Measurements from ENCODE around the gene SCMH1.

Gene SCMH1

DNA sequence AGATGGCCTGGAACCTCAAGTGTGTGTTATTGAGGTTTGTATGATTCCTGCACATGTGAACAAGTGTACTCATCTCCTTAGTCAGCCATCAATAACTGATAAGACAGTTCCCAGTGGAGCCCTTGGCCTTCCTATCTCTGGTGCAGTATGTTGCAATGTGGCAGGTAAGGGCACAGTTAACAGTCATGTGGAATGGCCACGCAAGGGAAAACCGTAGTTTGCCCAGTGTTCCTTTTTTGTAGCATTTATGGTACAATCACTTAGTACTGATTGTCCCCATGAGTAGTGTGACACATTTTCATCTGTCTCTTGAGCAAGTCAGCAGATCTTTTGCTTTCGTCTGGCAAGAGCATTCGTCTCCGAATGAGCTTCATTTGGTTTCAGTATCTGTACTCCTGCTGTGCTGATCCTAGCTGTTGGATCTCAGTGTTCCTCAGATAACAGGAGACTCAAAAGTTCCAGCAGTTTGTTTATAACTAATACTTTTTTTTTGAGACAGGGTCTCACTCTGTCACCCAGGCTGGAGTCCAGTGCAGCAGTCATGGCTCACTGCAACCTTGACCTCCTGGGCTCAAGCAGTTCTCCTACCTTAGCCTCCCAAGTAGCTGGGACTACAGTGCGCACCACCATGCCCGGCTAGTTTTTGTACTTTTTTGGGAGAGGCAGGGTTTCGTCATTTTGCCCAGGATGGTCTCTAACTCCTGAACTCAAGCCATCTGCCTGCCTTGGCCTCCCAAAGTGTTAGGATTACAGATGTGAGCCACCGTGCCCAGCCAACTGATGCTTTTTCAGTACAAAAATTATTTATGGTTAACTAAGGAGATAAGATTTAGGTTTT lies 254.4 kb downstream of the SCMH1 start:
- DNase-seq = no peak

DNA sequence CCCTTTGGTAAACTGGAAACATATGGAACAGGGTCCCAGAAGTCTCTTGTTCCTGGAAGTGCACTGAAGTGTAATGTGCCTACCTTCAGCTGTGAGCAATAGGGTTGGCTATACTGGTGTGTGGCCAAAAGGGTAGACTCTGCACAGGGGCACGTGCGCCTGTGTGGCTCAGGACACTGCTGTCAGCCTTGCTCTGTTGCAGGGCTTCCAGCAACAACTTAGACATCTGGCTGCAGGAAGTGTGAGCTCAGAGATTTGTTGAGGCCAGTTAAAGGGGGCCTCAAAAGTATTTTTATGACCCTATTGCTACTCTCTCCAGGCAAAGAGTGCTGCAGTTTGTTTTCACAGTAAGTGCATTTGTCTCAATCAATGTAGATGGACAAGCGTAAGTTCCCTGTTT lies 255.2 kb downstream of the SCMH1 start:
- no peak for DNase-seq

DNA sequence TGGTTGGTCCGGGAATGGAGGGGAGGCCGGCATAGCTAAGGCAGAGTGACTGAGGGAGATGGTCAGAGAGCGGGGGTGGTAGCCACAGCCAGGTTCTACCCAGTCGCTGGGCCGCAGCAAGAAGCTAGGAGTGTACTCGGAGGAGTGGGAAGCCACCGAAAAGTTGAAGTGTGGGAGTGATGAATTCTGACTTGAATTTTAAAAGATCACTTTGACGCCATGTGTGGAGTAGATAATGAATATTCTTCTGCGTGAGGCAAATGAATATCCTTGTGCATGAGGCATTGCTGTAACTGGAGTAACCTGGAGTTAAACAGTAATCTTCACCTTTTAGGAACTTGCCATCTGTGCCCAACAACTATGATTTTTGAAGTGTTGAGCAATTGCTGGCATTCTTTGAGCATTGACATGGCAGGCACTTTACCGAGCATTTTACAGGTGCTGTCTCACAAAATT lies 255.8 kb downstream of the SCMH1 start:
- DNase-seq = no peak

DNA sequence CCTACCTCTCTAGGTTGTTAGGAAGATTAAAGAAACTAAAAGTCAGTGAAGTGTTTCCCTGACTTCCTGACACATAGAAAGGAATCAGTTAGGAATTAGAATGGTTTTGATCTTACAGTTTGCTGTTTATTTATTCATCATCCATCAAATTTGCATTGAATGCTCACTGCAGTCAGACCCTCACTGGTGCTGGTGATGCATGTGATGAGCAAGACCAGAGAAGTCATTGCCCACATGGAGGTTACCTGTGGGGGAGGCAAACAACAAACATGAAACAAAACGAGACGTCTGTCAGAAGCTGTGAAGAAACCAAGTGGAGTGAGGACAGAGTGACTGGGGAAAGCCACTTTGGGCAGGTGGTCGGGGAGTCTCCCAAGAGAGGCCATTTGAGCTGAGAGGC lies 256.2 kb downstream of the SCMH1 start:
- DNase-seq = no peak

DNA sequence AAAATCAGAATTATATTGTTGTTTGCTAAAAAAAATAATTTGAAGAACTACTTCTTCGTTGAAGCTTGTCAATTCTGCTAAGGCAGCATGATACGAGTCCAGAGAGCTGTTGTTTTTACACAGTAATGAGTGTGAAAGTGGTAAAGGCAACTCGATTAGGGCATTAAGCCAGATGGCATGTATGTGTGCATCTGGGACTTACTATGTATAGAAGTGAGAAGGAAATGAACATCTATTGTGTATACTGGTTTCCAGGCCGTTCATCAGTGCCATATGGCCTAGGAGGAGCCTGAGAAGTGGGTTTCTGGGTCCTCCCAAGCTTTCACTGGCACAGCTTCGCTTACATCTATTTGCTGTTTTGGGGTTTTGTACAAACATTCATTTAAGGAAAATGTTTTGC lies 256.9 kb downstream of the SCMH1 start:
- DNase-seq = no peak

DNA sequence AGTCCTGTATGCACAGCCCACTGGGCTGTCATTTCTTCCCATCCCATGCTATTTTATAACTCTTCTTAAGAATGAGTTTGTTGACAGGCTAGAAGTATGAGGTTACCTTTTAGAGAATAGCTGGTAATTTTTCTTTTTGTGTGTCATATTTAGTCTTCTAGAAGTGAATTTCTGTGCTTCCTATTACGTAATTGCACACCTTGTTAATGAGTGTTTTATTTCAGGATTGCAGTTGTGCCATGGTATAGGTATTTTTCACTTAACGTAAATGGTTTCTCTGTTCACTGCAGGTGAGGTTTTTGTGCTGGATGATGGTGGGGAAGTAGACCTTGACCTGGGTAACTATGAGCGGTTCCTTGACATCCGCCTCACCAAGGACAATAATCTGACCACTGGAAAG lies 257.6 kb downstream of the SCMH1 start:
- no peak for DNase-seq

DNA sequence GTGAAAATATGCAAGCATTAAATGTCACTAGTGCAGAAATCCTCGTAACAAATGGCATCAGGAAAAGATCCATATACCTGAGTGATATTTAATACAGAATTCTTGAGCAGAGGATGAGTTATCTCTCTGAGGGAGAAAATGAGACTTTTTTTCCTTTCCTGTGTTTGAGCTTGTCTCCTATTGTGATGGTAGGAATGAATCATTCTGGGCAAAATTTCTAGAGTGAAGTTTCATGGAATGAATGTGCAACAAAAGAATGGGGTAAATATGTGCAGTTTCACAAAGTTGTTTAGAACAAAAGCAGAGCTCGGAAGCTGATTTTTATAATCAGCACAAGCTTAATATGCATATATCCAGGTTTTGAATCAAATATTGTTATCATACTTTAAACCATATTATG lies 258.0 kb downstream of the SCMH1 start:
- no peak for DNase-seq

DNA sequence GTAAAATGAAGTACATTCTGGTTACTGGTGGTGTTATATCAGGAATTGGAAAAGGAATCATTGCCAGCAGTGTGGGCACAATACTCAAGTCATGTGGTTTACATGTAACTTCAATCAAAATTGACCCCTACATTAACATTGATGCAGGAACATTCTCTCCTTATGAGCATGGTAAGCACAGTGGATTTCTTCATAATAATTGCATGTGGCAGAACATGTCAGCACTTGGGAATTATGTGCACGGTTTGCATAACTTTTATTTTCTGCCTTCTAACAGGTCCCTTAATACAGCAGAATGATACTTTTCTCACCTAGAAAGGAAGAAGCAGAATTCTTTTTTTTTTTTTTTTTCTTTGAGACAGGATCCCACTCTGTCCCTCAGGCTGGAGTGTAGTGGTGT lies 258.8 kb downstream of the SCMH1 start:
- no peak for DNase-seq

DNA sequence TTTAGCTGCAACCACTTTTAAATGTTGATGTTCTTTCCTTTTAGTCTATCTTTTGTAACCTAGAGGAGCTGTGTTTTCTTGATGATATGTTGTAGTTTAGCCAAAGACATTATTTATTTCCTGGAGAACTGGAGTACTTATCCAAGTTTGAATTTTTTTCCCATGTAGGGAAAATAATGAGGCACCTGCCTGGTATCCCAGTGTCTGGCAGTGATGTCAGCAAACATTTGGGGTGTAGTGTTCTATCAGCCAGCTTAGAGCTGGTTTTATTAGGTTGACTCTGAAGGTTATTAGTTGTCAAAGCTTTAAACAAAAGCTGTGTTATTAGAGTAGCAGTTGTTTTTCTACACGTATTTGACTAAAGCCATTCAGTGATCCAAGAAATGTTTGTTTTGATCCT lies 259.4 kb downstream of the SCMH1 start:
- no peak for DNase-seq

DNA sequence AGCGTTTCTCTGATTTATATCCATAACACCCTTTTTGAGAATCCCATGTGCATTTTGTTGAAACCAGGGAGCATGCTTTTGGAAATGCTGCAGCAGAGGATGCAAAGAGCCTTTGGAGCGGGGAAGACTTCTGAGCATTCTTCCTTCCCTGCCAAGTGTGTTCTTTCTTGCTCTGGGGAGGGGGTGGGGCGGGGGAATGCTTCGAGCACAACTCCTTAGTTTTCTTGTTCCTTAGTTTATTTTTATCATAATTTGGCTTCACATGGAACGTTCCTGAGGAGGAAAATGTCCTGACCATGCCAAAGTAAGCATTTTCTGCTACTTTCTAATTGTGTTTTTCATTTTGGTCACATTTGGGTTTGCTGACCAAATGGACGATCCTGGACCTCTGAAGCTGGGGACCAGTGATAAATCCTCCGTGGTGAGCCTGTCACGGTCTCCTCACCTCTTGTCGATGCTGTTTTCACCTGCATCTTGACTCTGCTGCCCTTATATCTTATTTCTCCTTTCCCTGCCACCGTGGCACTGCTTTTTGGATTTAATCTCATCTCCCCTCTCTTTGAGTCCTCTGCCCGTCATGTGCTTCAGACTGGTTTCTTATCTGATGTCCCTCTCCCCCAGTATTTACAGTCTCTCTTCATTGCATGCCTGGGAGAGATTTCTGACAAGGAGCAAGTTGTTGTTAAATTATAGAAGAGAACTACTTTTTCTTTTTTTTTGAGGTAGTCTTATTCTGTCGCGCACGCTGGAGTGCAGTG lies 260.2 kb downstream of the SCMH1 start:
- DNase-seq = no peak

DNA sequence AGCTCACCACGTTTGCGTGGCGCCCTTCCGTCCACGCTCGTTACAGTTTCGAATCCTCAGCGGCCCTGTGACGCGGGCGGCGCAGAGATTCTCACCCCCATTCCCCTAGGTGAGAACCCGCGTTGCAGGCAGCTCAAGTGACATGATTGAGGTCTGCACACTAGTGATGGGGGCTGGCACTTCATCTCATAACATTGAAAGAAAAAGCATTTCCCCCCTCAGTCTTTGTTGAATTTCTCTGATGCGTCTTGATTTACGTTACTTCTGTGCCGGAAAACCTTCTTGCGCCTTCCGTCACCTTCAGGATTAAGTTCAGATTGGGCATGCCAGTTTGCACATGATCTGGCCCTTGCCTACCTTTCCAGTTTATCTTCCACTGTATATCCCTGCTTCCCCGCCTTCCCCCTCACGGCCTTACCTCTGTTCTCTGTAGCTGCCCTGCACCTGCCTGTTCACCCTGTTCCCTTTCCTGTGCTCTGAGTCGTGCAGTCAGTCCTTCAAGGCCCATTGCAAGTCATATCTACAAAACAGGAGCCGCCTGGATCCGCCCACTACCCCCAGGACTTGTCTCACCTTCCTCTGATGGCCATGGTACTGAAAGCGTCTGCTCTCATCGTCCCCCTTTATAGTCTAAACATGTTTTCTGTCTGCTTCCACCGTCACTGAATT lies 261.5 kb downstream of the SCMH1 start:
- DNase-seq = peak; percentile 28

DNA sequence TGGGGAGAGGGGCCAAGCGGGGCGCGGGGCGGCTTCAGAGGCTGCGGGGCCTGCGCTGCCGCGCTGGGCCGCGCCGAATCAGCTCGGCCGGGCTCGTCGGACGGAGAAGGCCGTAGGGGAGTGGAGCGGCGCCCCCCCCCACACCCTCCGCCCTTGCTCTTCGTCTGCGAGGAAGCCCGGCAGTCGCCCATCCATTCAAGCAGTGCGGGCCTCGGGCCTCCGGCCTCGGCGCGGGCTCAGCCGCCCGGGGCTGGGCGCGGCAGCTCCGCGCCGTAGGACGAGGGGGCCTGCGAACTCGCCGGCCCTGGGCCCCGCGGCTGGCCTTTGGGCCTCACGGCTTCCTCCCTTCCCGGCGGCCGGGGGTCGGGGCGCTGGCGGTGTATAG lies 262.0 kb downstream of the SCMH1 start:
- no peak for DNase-seq

DNA sequence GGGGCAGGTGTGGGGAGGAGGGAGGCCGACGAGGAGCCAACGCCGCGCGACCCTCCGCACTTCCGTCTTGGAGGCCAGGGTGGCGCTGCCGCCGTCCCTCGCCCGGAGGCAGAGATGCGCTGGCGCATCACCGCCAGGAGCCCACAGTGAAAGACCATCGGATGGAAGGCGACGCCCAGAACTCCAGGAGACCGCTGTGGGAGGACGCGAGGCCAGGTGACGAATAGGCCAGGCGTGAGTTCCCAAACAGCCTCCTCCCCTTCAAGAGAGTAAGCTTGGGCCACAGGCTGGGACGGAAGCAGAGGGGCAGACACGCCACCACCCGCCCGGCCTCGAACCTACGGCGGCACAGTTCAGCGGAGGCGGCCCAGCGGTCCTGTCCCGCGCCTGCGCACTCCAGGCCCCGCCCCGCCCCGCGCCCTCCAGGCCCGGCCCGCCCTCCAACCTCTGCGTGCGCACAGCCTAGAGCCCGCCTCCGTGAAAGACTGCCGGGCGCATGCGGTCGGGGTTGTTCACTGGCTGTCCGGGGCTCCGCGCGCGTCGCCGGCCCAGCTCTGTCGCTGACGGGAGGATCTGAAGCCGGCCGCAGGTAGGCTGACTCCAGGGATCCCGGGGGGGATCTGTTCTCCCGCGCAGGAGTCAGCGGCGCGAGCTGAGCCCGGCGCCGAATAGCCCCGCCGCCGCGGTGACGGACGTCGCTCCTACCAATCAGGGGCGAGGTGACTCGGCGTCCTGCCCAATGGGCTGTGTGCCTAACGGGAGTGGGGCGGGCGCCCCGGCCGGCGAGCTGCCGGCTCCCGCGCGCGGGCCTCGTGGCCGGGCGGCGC lies 262.7 kb downstream of the SCMH1 start, which contains the start of gene CTPS1:
TSS of gene CTPS1 (plus strand) at position 456 of the 827 bp plus-strand sequence. CDS start 3,595 bp downstream, outside the sequence.
- DNase-seq = peak; percentile 95

DNA sequence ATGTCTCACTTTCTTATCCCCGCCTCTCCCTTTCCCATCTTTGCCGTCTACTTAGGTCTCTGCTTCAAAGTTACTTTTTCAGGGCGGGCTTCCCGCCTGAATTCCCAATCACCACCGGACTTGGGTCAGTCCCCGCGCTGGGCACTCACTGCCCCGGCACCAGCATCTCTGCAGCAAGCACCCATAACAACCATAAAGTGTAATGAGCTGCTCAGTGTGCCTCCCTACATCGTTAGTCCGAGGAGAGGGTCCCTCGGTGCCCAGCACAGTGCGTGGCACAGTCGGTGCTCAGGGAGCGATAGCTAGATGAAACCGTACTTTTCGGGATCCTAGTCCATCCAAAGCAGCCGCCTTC lies 263.2 kb downstream of the SCMH1 start:
- no peak for DNase-seq

DNA sequence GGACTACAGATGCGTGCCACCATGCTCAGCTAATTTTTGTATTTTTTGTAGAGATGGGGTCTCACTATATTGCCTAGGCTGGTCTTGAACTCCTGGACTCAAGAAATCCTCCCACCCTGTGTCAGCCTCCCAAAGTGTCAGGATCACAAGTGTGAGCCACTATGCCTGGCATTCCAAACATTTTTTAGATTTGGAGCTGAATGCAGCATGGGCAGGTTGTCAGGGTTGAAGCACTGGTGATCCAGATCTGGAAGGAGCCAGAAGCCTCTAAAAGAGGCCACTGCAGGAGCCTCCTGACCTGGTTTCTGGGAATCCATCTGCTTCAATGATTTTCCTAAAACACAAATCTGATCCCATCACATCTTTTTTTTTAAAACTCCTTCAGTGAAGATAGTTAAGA lies 264.4 kb downstream of the SCMH1 start:
- no peak for DNase-seq

All from activated CD4-positive, alpha-beta T cell treated with anti-CD3 and anti-CD28 coated beads for 1 hour (primary cell).